PC-3 (cell line): Measurements from ENCODE around the gene SLC27A4.

Experiments
- CTCF ChIP-seq: fragments of 300-600 bp; sonication (generic); conservative IDR thresholded peaks from 2 replicates; pipeline ENCODE4 v1.5.1; 2017; ENCODE audit warnings: antibody characterized with exemption, low read depth, mild to moderate bottlenecking, low read length
- EZH2 ChIP-seq: fragments of 300-600 bp; sonication (generic); IDR thresholded peaks from one replicate; pipeline ENCODE4 v1.6.1; 2017; ENCODE audit warnings: antibody characterized with exemption, mild to moderate bottlenecking, low read length; ENCODE audit not compliant: unreplicated experiment

- TF ChIP-seq CTCF (no peak), EZH2 (no peak)
These were observed 3.5 kb downstream of the SLC27A4 start for GRCh38 chr9:128343855-128344254.
